H9 (cell line): ENCODE data around the gene MKX. TPM values are rescaled to one million over a fixed set of nuclear protein-coding genes. Genes with fewer than 3 reads are reported as not detected.

ENCODE experiments used
- DNase-seq: peaks from one replicate; pipeline ENCODE4 v3.0.0-alpha.2; 2017
- H2AFZ ChIP-seq: one replicate; pipeline ENCODE4 v1.6.1; 2013; ENCODE audit warnings: mild to moderate bottlenecking, low read length, control low read depth, moderate library complexity
- H2AK5ac ChIP-seq: 2 replicates; pipeline ENCODE4 v1.6.1; 2013; ENCODE audit warnings: low read length, control low read depth, mixed read lengths; ENCODE audit not compliant: insufficient read length
- H2BK120ac ChIP-seq: one replicate; pipeline ENCODE4 v1.6.1; 2013; ENCODE audit warnings: low read depth, mild to moderate bottlenecking, low read length, control low read depth, inconsistent platforms; ENCODE audit not compliant: poor library complexity, severe bottlenecking
- H2BK12ac ChIP-seq: 2 replicates; pipeline ENCODE4 v1.6.1; 2013; ENCODE audit warnings: low read length, control low read depth, mixed read lengths, low read depth; ENCODE audit not compliant: insufficient read length
- H2BK15ac ChIP-seq: 2 replicates; pipeline ENCODE4 v1.6.1; 2013; ENCODE audit warnings: low read depth, low read length, control low read depth
- H2BK20ac ChIP-seq: one replicate; pipeline ENCODE4 v1.6.1; 2013; ENCODE audit warnings: low read depth, mild to moderate bottlenecking, low read length, control low read depth, inconsistent platforms; ENCODE audit not compliant: poor library complexity, severe bottlenecking
- H2BK5ac ChIP-seq: 2 replicates; pipeline ENCODE4 v1.6.1; 2013; ENCODE audit warnings: low read length, control low read depth, mixed read lengths; ENCODE audit not compliant: insufficient read length
- H3K14ac ChIP-seq: 2 replicates; pipeline ENCODE4 v1.6.1; 2013; ENCODE audit warnings: low read length, control low read depth; ENCODE audit not compliant: insufficient read depth
- H3K18ac ChIP-seq: 2 replicates; pipeline ENCODE4 v1.6.1; 2013; ENCODE audit warnings: low read depth, mild to moderate bottlenecking, mixed read lengths, low read length, control low read depth; ENCODE audit not compliant: insufficient read length
- H3K23ac ChIP-seq: 2 replicates; pipeline ENCODE4 v1.6.1; 2013; ENCODE audit warnings: low read length, control low read depth, mixed read lengths, low read depth; ENCODE audit not compliant: insufficient read length
- H3K23me2 ChIP-seq: 2 replicates; pipeline ENCODE4 v1.6.1; 2013; ENCODE audit warnings: low read depth, mild to moderate bottlenecking, mixed read lengths, low read length, control low read depth; ENCODE audit not compliant: insufficient read length, poor library complexity, severe bottlenecking
- H3K27ac ChIP-seq: 2 replicates; pipeline ENCODE4 v1.5.1; 2013; ENCODE audit warnings: low read length, control low read depth, mixed read lengths, low read depth; ENCODE audit not compliant: insufficient read length
- H3K27me3 ChIP-seq: 2 replicates; pipeline ENCODE4 v1.6.1; 2013; ENCODE audit warnings: low read length, control low read depth, inconsistent platforms; ENCODE audit not compliant: insufficient read depth
- H3K4ac ChIP-seq: 2 replicates; pipeline ENCODE4 v1.6.1; 2013; ENCODE audit warnings: low read depth, mild to moderate bottlenecking, control low read depth, inconsistent platforms, low read length, moderate library complexity
- H3K4me1 ChIP-seq: 2 replicates; pipeline ENCODE4 v1.6.1; 2013; ENCODE audit warnings: low read length, control low read depth, inconsistent platforms; ENCODE audit not compliant: insufficient read depth
- H3K4me2 ChIP-seq: 2 replicates; pipeline ENCODE4 v1.6.1; 2013; ENCODE audit warnings: low read length, control low read depth, mixed read lengths; ENCODE audit not compliant: insufficient read length, insufficient read depth
- H3K56ac ChIP-seq: 2 replicates; pipeline ENCODE4 v1.6.1; 2013; ENCODE audit warnings: low read depth, mild to moderate bottlenecking, mixed read lengths, low read length, control low read depth; ENCODE audit not compliant: insufficient read length
- H3K79me1 ChIP-seq: 2 replicates; pipeline ENCODE4 v1.6.1; 2013; ENCODE audit warnings: low read depth, mild to moderate bottlenecking, moderate library complexity, low read length, control low read depth, inconsistent platforms; ENCODE audit not compliant: insufficient read depth, poor library complexity, severe bottlenecking
- H3K79me2 ChIP-seq: 2 replicates; pipeline ENCODE4 v1.6.1; 2013; ENCODE audit warnings: low read length, control low read depth, inconsistent platforms; ENCODE audit not compliant: insufficient read depth
- H3K9ac ChIP-seq: 2 replicates; pipeline ENCODE4 v1.6.1; 2013; ENCODE audit warnings: low read length, control low read depth, mixed read lengths; ENCODE audit not compliant: insufficient read length; ENCODE audit errors: extremely low read depth
- H3K9me3 ChIP-seq: one replicate; pipeline ENCODE4 v1.6.1; 2013; ENCODE audit warnings: low read depth, low read length, inconsistent platforms; ENCODE audit not compliant: control insufficient read depth
- H3T11ph ChIP-seq: one replicate; pipeline ENCODE4 v1.6.1; 2013; ENCODE audit warnings: mild to moderate bottlenecking, low read length, control low read depth, inconsistent platforms
- H4K20me1 ChIP-seq: one replicate; pipeline ENCODE4 v1.6.1; 2013; ENCODE audit not compliant: control insufficient read depth, insufficient read length, insufficient read depth
- H4K5ac ChIP-seq: 2 replicates; pipeline ENCODE4 v1.6.1; 2013; ENCODE audit warnings: low read depth, mild to moderate bottlenecking, mixed read lengths, low read length, control low read depth; ENCODE audit not compliant: insufficient read length
- H4K8ac ChIP-seq: replicated peaks from 2 replicates; pipeline ENCODE4 v1.6.1; 2013; ENCODE audit warnings: low read length, control low read depth, mixed read lengths, low read depth; ENCODE audit not compliant: insufficient read length
- H4K91ac ChIP-seq: 2 replicates; pipeline ENCODE4 v1.6.1; 2013; ENCODE audit warnings: low read depth, mild to moderate bottlenecking, moderate library complexity, mixed read lengths, low read length, control low read depth; ENCODE audit not compliant: insufficient read length
- H3K27ac Mint-ChIP-seq, 3 experiments: 2 replicates in 2 of 3; 3 replicates in 1 of 3; pipeline ENCODE4 v1.8.0; 2020 to 2021; ENCODE audit warnings: mixed read lengths in 3 of 3, mild to moderate bottlenecking in 1 of 3, moderate library complexity in 1 of 3
- H3K27me3 Mint-ChIP-seq: 2 replicates; pipeline ENCODE4 v1.8.0; 2021; ENCODE audit warnings: low read depth, mild to moderate bottlenecking, moderate library complexity, mixed read lengths
- H3K36me3 Mint-ChIP-seq, 3 experiments: 2 replicates in 2 of 3; 3 replicates in 1 of 3; pipeline ENCODE4 v1.8.0; 2020 to 2021; ENCODE audit warnings: low read depth in 3 of 3, mixed read lengths in 3 of 3; ENCODE audit not compliant: insufficient read depth in 1 of 3
- H3K4me1 Mint-ChIP-seq, 2 experiments: 2 replicates each; pipeline ENCODE4 v1.8.0; 2020; ENCODE audit warnings: mixed read lengths in 2 of 2
- H3K4me3 Mint-ChIP-seq, 2 experiments: 2 replicates in 1 of 2; 3 replicates in 1 of 2; pipeline ENCODE4 v1.8.0; 2020 to 2021; ENCODE audit warnings: mild to moderate bottlenecking in 2 of 2, mixed read lengths in 2 of 2, moderate library complexity in 1 of 2
- H3K9me3 Mint-ChIP-seq, 2 experiments: 2 replicates in 1 of 2; 3 replicates in 1 of 2; pipeline ENCODE4 v1.8.0; 2020; ENCODE audit warnings: mild to moderate bottlenecking in 2 of 2, mixed read lengths in 2 of 2, moderate library complexity in 1 of 2
- total RNA-seq: library from RNA; stranded (reverse); gene quantifications from 2 replicates; pipeline ENCODE4 v1.2.1, GENCODE V29; 2021
- TF ChIP-seq, protein P1 (sequence below): fragments of 200-600 bp; sonication (generic); conservative IDR thresholded peaks from 3 replicates; pipeline ENCODE4 v1.8.0; 2021; ENCODE audit warnings: antibody characterized with exemption, mild to moderate bottlenecking

Gene MKX
- total RNA-seq, 1 experiment from 2014 or later, result 0.46 TPM

DNA sequence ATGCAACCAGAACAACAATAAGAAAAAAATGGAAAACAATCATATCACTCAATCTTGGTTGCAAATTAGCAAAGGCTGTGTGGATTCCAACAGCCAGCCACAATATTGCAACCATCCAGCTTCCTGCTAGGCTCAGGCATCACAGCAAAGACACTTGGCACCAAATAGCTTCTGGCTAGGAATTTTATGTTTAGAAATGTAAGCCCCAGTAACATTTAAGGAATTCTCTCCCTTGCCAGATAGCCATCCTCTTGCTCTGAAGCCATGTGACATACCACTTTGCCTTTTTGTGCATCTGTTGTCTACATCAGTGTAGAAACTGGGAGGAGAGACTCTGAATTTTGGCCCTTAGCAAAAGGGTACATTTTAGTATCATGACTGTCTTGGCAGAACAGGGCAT lies 22.2 kb downstream of the MKX start:
- Histone ChIP-seq H4K20me1 (no peaks in the 10 kb centered on the region), H3K79me2 (no peaks in the 10 kb centered on the region), H3K23ac (no peak overlapping the region), H4K5ac (no peak overlapping the region), H2BK15ac (no peak overlapping the region), H2AFZ (no peak overlapping the region), H3K4ac (no peak overlapping the region), H3K56ac (no peak overlapping the region), H3K9ac (no peak overlapping the region), H2AK5ac (no peak overlapping the region), H2BK12ac (no peak overlapping the region), H3K9me3 (no peaks in the 10 kb centered on the region), H3T11ph (no peak overlapping the region), H4K91ac (no peak overlapping the region), H3K14ac (no peak overlapping the region), H3K4me2 (no peak overlapping the region), H3K23me2 (no peaks in the 10 kb centered on the region), H3K18ac (no peak overlapping the region), H2BK20ac (no peak overlapping the region), H3K27ac (no peak overlapping the region), H3K4me1 (no peaks in the 10 kb centered on the region), H2BK5ac (no peak overlapping the region), H2BK120ac (no peak overlapping the region), H3K79me1 (no peaks in the 10 kb centered on the region), H4K8ac (no peak overlapping the region), H3K27me3 (no peaks in the 10 kb centered on the region)
- DNase-seq, result no peak
- H3K27ac Mint-ChIP-seq, result no peak overlapping the region
- peaks cover 8 to 11% of the 10 kb centered on the region in 2 experiments; a peak in 3 of 4 replicates for H3K4me1 Mint-ChIP-seq
- H3K36me3 Mint-ChIP-seq, result no peaks in the 10 kb centered on the region
- no peaks in the 10 kb centered on the region for H3K27me3 Mint-ChIP-seq
- TF ChIP-seq, protein P1, sequence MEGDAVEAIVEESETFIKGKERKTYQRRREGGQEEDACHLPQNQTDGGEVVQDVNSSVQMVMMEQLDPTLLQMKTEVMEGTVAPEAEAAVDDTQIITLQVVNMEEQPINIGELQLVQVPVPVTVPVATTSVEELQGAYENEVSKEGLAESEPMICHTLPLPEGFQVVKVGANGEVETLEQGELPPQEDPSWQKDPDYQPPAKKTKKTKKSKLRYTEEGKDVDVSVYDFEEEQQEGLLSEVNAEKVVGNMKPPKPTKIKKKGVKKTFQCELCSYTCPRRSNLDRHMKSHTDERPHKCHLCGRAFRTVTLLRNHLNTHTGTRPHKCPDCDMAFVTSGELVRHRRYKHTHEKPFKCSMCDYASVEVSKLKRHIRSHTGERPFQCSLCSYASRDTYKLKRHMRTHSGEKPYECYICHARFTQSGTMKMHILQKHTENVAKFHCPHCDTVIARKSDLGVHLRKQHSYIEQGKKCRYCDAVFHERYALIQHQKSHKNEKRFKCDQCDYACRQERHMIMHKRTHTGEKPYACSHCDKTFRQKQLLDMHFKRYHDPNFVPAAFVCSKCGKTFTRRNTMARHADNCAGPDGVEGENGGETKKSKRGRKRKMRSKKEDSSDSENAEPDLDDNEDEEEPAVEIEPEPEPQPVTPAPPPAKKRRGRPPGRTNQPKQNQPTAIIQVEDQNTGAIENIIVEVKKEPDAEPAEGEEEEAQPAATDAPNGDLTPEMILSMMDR, result no peak
- no peak overlapping the region for H3K4me3 Mint-ChIP-seq
- no peaks in the 10 kb centered on the region for H3K9me3 Mint-ChIP-seq
